Activated T-cell treated with anti-CD3 and anti-CD28 coated beads, Interleukin-2, amount 50 U/mL, for 1 hour (primary cell): Measurements from ENCODE around the gene RPTOR.
"Not testable (repeated sequence)": the region's sequence is repeated elsewhere in the genome, so short reads cannot be mapped to it uniquely, and the experiment has no call there.

Source experiments
- DNase-seq: peaks from one replicate; pipeline ENCODE4 v3.0.0-alpha.2; 2020

RPTOR gene

GRCh38 chr17:80724775-80725266, 180.2 kb downstream of the RPTOR start:
- no peak for DNase-seq

DNA sequence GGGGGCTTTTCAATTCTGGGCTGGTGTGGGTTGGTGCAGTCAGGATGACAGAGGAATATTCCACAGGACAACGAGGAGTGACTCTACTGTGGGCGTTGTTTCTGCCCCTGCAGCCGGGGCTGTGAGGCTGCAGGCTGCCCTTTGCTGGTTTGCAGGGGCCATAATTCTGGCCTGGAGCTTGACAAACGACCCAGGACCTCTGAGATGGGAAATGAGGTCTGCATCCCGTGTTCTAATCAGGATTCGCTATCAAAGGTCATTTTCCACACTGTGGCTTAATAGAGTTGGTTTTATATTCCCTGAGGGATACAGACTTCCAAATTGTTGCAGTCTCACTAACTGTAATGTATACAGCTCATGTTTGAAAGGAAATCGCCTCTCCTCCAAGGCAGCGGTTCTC, 180.9 kb downstream of the RPTOR start:
- peak; percentile 6 for DNase-seq

DNA sequence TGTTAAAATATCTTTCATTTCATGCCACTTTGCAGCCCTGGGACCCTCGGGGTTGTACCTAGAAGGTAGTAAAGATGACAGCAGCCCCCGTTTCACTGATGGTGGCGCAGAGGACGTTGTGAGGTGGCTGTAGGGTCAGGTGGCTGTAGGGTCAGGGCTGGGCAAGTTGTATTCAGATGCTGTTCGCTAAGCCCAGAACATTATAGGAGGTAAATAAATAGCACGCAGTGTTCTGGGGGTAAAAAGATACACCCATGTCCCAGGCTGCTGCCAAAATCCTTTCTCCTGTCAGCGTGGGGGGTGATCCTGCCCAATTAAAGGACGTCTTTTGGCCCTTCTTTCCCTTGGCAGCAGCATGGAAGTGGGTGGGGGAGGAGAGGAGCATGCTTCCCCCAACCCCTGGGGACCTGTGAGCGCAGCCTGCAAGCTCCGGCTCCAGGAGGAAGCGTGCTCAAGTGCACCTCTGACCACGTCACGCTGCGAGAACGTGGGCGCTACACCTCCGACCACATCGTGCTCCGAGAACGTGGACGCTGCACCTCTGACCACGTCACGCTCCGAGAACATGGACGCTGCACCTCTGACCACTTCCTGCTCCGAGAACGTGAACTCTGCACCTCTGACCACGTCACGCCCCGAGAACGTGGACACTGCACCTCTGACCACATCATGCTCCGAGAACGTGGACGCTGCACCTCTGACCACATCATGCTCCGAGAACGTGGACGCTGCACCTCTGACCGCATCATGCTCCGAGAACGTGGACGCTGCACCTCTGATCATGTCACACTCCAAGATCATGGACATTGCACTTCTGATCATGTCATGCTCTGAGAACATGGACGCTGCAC, 182.1 kb downstream of the RPTOR start:
- DNase-seq: no peak

GRCh38 chr17:80727409-80727755, 182.7 kb downstream of the RPTOR start:
- DNase-seq: no peak

DNA sequence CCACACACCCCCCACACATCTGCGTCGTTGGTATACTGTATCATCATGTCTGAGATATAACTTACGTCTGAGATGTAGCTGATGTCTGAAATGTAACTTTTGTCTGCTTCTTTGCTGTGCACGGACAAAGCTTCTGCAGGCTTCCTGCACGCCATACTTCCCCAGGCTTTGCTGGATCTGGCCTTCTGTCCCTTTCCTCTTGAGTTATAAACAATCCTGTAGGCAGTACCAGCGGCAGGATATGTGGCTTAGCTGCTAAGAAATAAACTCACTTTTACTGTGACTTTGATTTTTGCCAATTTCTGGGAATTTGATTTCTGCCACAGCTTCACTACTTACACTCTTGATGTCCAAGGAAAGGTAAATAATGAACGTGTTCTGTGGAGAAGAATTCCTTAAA, 184.4 kb downstream of the RPTOR start:
- DNase-seq: no peak

DNA sequence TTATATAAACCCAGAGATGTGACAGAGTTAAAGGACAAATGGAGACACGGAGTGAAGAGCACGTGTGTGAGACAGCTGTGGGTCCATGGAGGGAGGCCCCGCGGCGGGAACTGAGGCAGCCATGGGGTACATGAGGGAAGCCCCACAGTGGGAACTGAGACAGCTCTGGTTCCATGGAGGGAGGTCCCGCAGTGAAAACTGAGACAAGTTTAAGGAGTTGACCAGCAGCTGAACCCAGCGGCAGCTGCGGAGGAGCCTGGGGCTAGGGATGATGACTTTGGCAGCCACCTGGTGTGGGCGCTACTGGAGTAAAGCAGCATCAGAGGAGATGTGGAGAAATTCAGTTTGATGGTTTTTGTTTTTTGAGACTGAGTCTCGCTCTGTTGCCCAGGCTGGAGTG, 185.1 kb downstream of the RPTOR start:
- no peak for DNase-seq

GRCh38 chr17:80730739-80731138, 186.1 kb downstream of the RPTOR start:
- no peak for DNase-seq

- no peak for DNase-seq
Observed at GRCh38 chr17:80731323-80731722, 186.7 kb downstream of the RPTOR start.

DNA sequence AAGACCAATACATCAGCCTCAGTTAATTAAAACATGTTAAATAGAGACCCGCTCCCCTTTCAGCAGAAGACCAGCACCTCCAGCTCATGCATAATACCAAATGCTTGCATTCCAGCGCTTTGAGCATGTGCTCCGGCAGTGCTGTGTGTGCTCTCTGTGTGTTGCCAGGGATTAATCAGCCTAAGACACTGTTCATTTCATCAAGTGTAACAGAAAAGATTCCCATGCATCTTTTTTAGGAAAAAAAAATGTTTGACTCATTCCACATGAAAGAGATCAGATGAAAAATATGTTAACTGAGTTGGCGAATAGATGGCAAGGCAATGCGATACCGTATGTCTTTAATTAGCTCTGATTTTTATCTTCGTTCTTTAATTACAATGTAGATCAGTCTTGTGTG, 187.6 kb downstream of the RPTOR start:
- no peak for DNase-seq

GRCh38 chr17:80737106-80738019, 192.7 kb downstream of the RPTOR start:
- no peak for DNase-seq

DNA sequence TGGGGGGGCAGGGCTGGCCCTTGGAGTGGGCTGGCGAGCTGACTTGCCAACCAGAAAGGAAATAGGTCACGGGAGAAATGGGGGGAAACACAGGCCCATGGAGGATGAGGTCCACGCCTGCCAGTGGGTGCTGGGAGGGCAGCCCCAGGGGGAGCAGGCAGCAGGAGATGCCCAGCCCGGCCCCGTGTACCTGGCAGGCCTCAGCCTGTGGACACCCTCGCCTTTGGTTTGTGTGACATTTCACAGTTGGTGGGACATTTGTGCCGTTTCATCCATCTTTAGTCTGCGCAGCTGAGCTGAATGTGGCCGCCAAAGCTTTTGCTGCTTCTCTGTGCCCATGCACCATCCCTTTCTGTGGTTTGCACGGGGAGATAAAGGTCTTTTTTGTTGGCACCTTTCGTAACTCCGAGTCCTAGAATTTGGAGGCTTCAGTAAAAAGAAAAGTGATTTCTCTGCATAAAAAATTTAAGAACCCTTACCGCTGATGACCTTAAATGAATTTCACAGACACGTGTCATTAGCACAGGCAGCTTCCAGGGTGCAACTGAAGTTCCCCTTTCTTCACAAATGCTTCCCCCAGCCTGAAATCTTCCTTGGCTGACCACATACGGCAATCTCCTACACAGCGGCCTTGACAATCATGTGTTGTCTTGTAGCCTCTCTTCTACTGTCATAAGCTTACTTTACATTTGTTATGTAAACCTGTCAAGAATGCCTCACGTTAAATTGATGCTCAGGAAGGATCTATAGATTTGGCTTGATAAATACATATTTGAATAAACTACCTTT, 193.6 kb downstream of the RPTOR start:
- DNase-seq: no peak

DNA sequence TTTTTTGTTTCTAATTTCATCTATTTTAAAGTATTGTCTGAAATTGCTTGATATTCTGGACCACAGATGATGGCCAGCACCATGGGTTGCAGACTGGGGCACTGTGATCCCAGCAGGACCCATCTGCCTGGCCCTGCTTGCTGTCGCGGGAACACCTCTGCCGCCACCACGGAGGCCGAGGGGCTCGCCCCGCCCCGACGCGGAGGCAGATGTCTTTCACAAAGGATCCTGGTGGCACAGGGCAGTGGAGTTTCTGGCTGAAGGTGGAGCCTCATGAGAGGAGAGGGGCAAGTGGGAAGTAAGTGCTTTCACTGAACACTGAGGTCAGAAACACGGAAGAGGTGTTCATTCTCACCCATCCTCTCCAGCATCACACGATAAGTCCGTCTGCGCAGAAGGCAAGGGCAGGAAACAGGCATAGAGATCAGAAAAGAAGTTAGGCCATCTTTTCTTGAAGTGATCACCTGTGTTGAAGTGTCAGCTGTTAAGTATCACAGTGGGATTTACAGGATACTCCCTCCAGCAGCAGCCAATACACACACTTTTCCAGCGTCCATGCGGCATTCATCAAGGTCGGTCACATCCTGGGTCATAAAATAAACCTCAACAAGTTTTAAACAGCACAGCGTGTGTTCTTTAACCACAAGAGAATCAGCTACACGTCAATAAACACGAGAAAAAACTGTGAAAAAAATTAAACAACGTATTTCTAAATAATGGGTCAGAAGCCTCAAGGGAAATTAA, 194.5 kb downstream of the RPTOR start:
- DNase-seq: no peak

DNA sequence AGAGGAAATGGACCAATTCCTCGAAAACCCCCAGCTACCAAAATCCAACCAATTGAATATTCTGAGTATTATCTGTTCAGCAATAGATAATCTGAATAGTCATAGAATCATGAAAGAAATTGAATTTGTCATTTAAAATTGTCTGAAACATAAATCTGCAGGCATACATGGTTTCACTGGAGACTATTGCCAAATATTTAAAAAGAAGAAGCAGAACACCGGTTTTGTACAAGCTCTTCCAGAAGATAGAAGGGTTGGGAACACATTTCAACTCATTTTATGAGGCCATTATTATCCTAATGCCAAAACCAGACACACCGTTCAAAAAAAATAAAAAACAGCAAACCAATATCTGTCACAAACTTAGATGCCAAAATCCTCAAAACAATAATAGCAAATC, 195.5 kb downstream of the RPTOR start:
- DNase-seq: no peak

GRCh38 chr17:80742091-80742490, 197.5 kb downstream of the RPTOR start:
- DNase-seq: no peak

DNA sequence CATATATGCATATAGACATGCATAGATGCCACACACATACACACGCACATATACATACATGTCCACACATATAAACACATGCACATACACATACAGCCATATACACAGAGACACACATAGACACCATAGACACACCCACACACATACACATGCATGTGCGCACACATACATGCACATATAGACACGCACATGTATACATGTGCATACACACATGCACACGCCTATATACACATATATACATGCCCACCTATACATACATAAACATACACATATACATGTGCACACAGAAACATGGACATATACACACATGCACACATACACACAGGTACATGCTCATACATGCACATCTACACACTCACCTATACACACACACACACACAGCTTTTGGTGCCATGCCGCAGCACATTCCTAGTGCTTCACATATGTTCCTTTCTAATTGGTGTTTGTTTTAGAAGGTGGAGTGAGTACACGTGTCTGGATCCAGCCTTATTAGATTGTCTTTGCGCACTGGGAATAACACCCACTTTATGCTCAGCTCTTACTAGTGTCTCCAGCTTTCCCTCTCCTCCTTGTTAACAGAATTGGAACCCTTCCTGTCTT, 198.0 kb downstream of the RPTOR start:
- no peak for DNase-seq

GRCh38 chr17:80743181-80743771, 198.6 kb downstream of the RPTOR start:
- no peak for DNase-seq

- not testable (repeated sequence) for DNase-seq
Observed at GRCh38 chr17:80743973-80744372, 199.3 kb downstream of the RPTOR start.

DNA sequence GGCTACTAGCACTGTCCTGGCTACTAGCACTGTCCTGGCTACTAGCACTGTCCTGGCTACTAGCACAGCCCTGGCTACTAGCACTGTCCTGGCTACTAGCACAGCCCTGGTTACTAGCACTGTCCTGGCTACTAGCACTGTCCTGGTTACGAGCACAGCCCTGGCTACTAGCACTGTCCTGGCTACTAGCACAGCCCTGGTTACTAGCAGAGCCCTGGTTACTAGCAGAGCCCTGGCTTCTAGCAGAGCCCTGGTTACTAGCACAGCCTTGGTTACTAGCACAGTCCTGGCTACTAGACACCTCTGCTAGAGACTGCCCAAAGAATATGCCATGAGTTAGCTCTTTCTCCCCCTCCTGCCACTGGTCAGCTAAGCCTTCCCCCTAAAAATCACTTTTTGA, 200.1 kb downstream of the RPTOR start:
- DNase-seq: not testable (repeated sequence)

DNA sequence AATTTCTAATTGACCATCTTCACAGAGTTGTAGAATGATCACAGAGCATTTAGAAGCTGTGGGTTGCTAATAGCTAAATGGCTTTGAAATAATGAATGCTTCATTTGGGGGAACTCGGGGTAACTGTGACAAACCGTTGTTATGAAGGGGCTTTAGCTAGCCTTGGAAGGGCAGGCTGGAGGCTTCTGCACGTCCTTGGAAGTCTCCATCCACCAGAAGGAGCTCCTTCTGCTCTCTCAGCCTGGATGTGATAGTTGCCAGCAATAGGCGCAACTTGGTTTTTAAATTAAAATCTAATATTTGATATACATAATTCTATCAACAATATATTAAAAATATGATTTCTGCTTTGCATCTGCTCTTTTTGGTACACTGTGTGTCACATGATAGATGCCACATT, 200.5 kb downstream of the RPTOR start:
- DNase-seq: no peak

DNA sequence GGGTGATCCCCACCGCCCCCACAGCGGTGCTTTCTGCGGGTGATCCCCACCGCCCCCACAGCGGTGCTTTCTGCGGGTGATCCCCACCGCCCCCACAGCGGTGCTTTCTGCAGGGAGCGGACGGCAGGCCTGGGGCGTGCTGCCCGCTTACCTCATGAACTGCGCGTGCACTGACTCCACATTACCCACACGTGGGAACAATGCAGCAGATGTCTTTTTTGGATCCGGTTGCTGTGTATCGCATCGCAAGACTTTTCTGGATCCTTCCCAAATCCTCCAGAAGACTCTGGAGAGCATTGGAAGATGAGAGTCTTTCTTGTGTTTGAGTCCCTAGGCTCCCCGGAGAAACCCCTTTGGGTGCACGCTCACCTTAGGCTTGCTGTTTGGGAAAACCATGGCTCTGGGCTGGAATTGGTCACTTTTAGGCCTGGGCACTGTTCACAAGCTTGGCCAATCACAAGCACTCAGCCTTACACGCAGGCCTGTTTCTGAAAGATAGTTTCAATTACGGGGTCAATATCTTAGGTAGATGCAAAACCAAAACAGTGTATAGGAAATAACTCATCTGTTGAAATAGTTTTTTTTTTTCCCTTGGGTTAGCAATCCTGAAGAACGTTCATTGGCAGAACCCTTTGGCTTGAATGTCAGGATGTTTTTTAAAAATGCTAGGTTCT, 201.8 kb downstream of the RPTOR start:
- no peak for DNase-seq

GRCh38 chr17:80747469-80747868, 202.8 kb downstream of the RPTOR start:
- DNase-seq: no peak
